HG02970 (cell line): ENCODE results near the gene FHDC1.

Source experiments
- ATAC-seq: cut with Tn5 transposase; IDR thresholded peaks from one replicate; pipeline ENCODE4 v1.9.1; 2021; ENCODE audit warnings: mild to moderate bottlenecking, moderate library complexity, moderate number of reproducible peaks; ENCODE audit not compliant: unreplicated experiment, low FRiP score

Gene FHDC1

GRCh38 chr4:152979731-152980330, 43.7 kb downstream of the FHDC1 start:
- no peak for ATAC-seq

- no peak for ATAC-seq
These were observed 45.2 kb downstream of the FHDC1 start for GRCh38 chr4:152981278-152981677.

GRCh38 chr4:152981842-152982241, 45.7 kb downstream of the FHDC1 start:
- ATAC-seq: no peak

- no peak for ATAC-seq
These were observed 47.1 kb downstream of the FHDC1 start for GRCh38 chr4:152983221-152983620.

- no peak for ATAC-seq
These were observed 47.8 kb downstream of the FHDC1 start for GRCh38 chr4:152983774-152984411.

- ATAC-seq: no peak
These were observed 52.8 kb downstream of the FHDC1 start for GRCh38 chr4:152988721-152989553.

- ATAC-seq: no peak
These were observed 53.4 kb downstream of the FHDC1 start for GRCh38 chr4:152989554-152989970.

- no peak for ATAC-seq
These were observed 54.5 kb downstream of the FHDC1 start for GRCh38 chr4:152990471-152991131.

- no peak for ATAC-seq
These were observed 55.3 kb downstream of the FHDC1 start for GRCh38 chr4:152991398-152991797.

- no peak for ATAC-seq
These were observed 55.9 kb downstream of the FHDC1 start for GRCh38 chr4:152992027-152992426.

GRCh38 chr4:152992466-152992865, 56.3 kb downstream of the FHDC1 start:
- ATAC-seq: no peak

- ATAC-seq: no peak
These were observed 57.9 kb downstream of the FHDC1 start for GRCh38 chr4:152994038-152994437.

- no peak for ATAC-seq
These were observed 60.0 kb downstream of the FHDC1 start for GRCh38 chr4:152996111-152996571.

- no peak for ATAC-seq
These were observed 60.5 kb downstream of the FHDC1 start for GRCh38 chr4:152996672-152997071.

- ATAC-seq: no peak
These were observed 61.2 kb downstream of the FHDC1 start for GRCh38 chr4:152997288-152997687.

GRCh38 chr4:152997771-152998487, 61.8 kb downstream of the FHDC1 start:
- no peak for ATAC-seq

- ATAC-seq: no peak
These were observed 62.7 kb downstream of the FHDC1 start for GRCh38 chr4:152998861-152999260.

GRCh38 chr4:152999346-153000075, 63.4 kb downstream of the FHDC1 start:
- ATAC-seq: no peak

- ATAC-seq: no peak
These were observed 63.9 kb downstream of the FHDC1 start for GRCh38 chr4:153000076-153000420.

- ATAC-seq: no peak
These were observed 65.5 kb downstream of the FHDC1 start for GRCh38 chr4:153001626-153002025.
